Measurements from ENCODE around the gene RELN.

Gene RELN

DNA sequence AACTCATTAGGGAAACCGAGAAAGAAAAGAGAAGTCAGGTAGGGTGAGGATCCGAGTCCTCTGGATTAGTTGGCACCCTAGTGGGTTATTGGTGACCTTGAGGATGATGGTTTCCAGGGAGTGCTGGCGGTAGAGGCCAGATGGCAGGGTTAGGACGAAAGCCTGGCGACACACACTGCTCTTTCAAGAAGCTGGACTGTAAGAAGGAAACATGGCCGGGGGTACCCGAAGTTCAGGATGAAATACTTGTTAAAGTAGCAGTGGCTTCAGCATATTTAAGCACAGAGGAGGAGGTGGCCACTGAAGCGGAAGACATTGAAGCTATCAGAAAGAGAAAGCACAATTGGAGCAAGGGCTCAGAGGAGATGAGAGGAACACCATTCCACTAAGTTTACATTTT is 224.6 kb downstream of the RELN start:
- Mint-ChIP-seq H3K27me3 (no peaks in the 10 kb centered on the region), H3K27ac (no peak overlapping the region), H3K4me3 (no peak overlapping the region), H3K9me3 (no peaks in the 10 kb centered on the region), H3K36me3 (ENCODE audit: low read depth) (no peaks in the 10 kb centered on the region), H3K4me1 (ENCODE audit: low read depth) (no peaks in the 10 kb centered on the region)

- no peaks in the 10 kb centered on the region for H3K4me1 Mint-ChIP-seq (ENCODE audit: low read depth)
- H3K36me3 Mint-ChIP-seq (ENCODE audit: low read depth), result no peaks in the 10 kb centered on the region
- no peaks in the 10 kb centered on the region for H3K27me3 Mint-ChIP-seq
- H3K27ac Mint-ChIP-seq, result no peak overlapping the region
- H3K9me3 Mint-ChIP-seq, result no peaks in the 10 kb centered on the region
- no peak overlapping the region for H3K4me3 Mint-ChIP-seq
These were observed 226.6 kb downstream of the RELN start for GRCh38 chr7:103762877-103763276.

GRCh38 chr7:103762065-103762760 is 227.2 kb downstream of the RELN start:
- Mint-ChIP-seq H3K4me1 (ENCODE audit: low read depth) (no peaks in the 10 kb centered on the region), H3K36me3 (ENCODE audit: low read depth) (no peaks in the 10 kb centered on the region), H3K27me3 (no peaks in the 10 kb centered on the region), H3K9me3 (no peaks in the 10 kb centered on the region), H3K4me3 (no peak overlapping the region), H3K27ac (no peak overlapping the region)

DNA sequence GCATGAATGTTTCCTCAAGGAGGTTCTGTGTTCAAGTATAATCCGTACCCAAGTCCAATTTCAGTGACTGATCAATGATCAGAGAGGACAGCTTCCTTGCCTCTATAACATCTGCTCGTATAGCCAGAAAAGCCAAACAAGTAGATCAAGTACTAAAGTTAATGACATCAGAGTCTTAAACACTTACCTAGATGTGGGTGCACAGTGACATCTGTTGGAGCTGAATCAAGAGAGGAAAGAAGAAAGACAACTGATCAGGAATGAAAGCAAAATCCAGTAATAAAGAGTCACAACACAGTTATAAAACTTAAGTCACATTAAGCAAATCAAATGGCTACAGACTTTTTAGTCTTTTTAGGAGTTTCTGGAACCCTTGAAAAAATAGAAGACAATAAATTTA is 236.5 kb downstream of the RELN start:
- H3K27ac Mint-ChIP-seq, result no peak overlapping the region
- H3K9me3 Mint-ChIP-seq, result no peaks in the 10 kb centered on the region
- no peak overlapping the region for H3K4me3 Mint-ChIP-seq
- H3K36me3 Mint-ChIP-seq (ENCODE audit: low read depth), result no peaks in the 10 kb centered on the region
- peaks cover 9% of the 10 kb centered on the region for H3K27me3 Mint-ChIP-seq
- no peaks in the 10 kb centered on the region for H3K4me1 Mint-ChIP-seq (ENCODE audit: low read depth)

- Mint-ChIP-seq H3K27ac (no peak overlapping the region), H3K9me3 (no peaks in the 10 kb centered on the region), H3K36me3 (ENCODE audit: low read depth) (no peaks in the 10 kb centered on the region), H3K27me3 (peaks cover 9% of the 10 kb centered on the region), H3K4me1 (ENCODE audit: low read depth) (no peaks in the 10 kb centered on the region), H3K4me3 (no peak overlapping the region)
These were observed 238.1 kb downstream of the RELN start for GRCh38 chr7:103751311-103751880.

- H3K4me1 Mint-ChIP-seq (ENCODE audit: low read depth), result no peaks in the 10 kb centered on the region
- H3K4me3 Mint-ChIP-seq, result no peak overlapping the region
- no peaks in the 10 kb centered on the region for H3K36me3 Mint-ChIP-seq (ENCODE audit: low read depth)
- no peak overlapping the region for H3K27ac Mint-ChIP-seq
- H3K27me3 Mint-ChIP-seq, result peaks cover 6% of the 10 kb centered on the region
- no peaks in the 10 kb centered on the region for H3K9me3 Mint-ChIP-seq
These were observed 240.8 kb downstream of the RELN start for GRCh38 chr7:103748680-103749079.

- Mint-ChIP-seq H3K4me1 (ENCODE audit: low read depth) (no peaks in the 10 kb centered on the region), H3K27me3 (peaks cover 6% of the 10 kb centered on the region), H3K36me3 (ENCODE audit: low read depth) (no peaks in the 10 kb centered on the region), H3K4me3 (no peak overlapping the region), H3K27ac (no peak overlapping the region), H3K9me3 (no peaks in the 10 kb centered on the region)
These were observed 254.1 kb downstream of the RELN start for GRCh38 chr7:103735377-103735776.

DNA sequence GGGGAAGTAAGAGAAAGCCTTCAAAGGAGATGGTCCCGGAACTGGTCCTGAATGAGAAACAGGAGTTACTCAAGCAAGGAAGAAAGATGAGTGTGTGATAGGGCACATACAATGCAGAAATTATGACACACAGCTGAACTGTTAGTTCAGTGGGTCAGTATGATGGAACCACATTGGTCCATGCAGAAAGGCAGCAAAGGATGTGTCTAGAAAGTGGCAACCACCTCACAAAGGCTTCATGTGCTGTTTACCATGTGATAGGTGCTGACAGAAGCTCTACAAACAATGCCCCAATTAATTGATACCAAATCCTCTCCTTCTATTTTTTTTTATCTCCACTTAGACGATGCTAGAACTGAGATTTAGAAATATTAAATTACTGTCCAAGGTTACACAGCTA is 258.3 kb downstream of the RELN start:
- H3K27me3 Mint-ChIP-seq, result peaks cover 7% of the 10 kb centered on the region
- no peaks in the 10 kb centered on the region for H3K4me1 Mint-ChIP-seq (ENCODE audit: low read depth)
- H3K9me3 Mint-ChIP-seq, result no peaks in the 10 kb centered on the region
- H3K27ac Mint-ChIP-seq, result no peak overlapping the region
- no peak overlapping the region for H3K4me3 Mint-ChIP-seq
- no peaks in the 10 kb centered on the region for H3K36me3 Mint-ChIP-seq (ENCODE audit: low read depth)

DNA sequence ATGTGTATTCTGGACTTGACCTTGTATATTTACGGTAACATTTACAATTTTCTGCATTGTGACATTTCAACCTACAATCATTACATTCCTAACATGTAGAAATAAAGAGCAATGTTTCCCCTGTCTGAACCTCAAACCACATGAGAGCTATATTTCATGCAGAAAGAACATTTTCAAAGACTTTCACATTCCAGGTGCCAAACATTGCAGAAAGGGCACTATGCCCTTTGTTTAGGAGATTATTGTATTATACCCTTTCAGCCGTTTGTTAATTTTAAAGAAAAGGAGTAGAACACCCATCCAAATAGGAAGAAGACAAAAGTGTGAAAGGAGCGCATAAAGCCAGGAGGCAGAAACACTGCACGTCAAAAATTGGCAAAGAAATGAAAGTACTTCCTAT is 260.4 kb downstream of the RELN start:
- Mint-ChIP-seq H3K4me3 (no peak overlapping the region), H3K4me1 (ENCODE audit: low read depth) (no peaks in the 10 kb centered on the region), H3K36me3 (ENCODE audit: low read depth) (no peaks in the 10 kb centered on the region), H3K27ac (no peak overlapping the region), H3K27me3 (peaks cover 7% of the 10 kb centered on the region), H3K9me3 (no peaks in the 10 kb centered on the region)

GRCh38 chr7:103727982-103728610 is 261.4 kb downstream of the RELN start:
- no peak overlapping the region for H3K4me3 Mint-ChIP-seq
- H3K36me3 Mint-ChIP-seq (ENCODE audit: low read depth), result no peaks in the 10 kb centered on the region
- H3K27ac Mint-ChIP-seq, result no peak overlapping the region
- H3K9me3 Mint-ChIP-seq, result no peaks in the 10 kb centered on the region
- H3K27me3 Mint-ChIP-seq, result peaks cover 7% of the 10 kb centered on the region
- no peaks in the 10 kb centered on the region for H3K4me1 Mint-ChIP-seq (ENCODE audit: low read depth)

DNA sequence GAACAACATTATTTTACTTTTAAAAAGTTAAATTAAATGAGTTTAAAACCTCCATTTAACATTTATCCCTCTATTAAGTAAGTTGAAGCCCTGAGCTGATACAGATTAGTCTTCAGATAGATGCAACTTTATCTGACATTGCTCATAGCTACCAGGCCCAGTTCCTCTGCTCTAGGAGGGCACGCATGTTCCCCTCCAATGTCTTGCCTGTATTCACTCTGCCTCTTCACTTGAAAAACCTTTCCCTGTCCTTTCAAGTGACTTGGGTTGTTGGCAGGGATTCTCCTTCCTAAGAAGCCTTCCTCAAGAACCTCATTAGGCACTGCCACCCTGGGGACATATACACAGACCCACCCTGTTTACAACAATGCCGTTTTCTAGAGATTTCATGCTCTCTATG is 270.4 kb downstream of the RELN start:
- peaks cover 7% of the 10 kb centered on the region for H3K27me3 Mint-ChIP-seq
- no peaks in the 10 kb centered on the region for H3K4me1 Mint-ChIP-seq (ENCODE audit: low read depth)
- H3K9me3 Mint-ChIP-seq, result no peaks in the 10 kb centered on the region
- H3K27ac Mint-ChIP-seq, result no peak overlapping the region
- no peaks in the 10 kb centered on the region for H3K36me3 Mint-ChIP-seq (ENCODE audit: low read depth)
- no peak overlapping the region for H3K4me3 Mint-ChIP-seq

DNA sequence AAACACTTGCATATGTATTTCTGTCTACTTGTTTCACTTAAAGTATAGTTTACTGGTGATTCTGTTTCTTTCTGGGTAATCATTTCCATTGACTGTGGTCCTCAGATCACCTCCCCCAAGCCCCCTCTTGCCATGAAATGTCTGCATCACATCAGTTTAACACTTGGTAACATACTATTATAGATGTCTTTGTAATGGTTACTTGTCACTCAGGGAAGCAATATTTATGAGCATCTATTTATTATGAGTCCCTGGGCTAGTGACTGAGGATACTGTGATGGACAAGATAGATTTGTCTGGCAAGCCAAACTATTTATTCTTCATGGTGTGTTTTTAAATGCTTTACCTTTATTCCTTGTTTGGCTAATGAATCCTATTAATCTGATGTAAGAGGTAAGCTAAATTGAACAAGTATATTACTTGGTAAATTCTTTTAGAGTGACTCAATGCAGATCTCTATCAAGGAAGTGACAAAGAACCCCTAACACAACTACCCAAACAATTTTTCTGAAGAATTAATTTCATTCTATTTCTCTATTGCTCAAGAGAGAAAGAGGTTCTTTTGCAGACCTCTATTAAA is 270.9 kb downstream of the RELN start:
- Mint-ChIP-seq H3K27me3 (peaks cover 7% of the 10 kb centered on the region), H3K4me1 (ENCODE audit: low read depth) (no peaks in the 10 kb centered on the region), H3K9me3 (no peaks in the 10 kb centered on the region), H3K27ac (no peak overlapping the region), H3K4me3 (no peak overlapping the region), H3K36me3 (ENCODE audit: low read depth) (no peaks in the 10 kb centered on the region)

DNA sequence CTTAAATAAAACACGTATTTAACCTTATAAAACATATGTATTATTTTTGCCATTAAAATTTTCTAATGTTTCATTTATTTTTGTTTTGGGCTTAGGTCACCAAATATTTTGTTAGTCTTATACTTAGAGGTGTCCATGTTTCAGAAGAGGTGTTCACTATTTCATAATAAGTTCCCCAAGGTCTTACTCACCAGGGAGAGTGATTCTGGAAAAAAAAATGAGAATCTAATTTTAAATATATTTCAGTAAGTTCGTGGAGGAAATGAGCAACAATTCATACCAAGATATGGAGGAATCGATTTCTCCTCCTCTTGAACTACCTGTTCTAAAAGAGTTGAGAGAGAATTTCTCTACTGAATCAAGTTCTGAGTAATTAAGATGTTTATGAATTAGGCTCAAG is 271.9 kb downstream of the RELN start:
- Mint-ChIP-seq H3K27me3 (peaks cover 7% of the 10 kb centered on the region), H3K27ac (no peak overlapping the region), H3K4me3 (no peak overlapping the region), H3K4me1 (ENCODE audit: low read depth) (no peaks in the 10 kb centered on the region), H3K36me3 (ENCODE audit: low read depth) (no peaks in the 10 kb centered on the region), H3K9me3 (no peaks in the 10 kb centered on the region)

DNA sequence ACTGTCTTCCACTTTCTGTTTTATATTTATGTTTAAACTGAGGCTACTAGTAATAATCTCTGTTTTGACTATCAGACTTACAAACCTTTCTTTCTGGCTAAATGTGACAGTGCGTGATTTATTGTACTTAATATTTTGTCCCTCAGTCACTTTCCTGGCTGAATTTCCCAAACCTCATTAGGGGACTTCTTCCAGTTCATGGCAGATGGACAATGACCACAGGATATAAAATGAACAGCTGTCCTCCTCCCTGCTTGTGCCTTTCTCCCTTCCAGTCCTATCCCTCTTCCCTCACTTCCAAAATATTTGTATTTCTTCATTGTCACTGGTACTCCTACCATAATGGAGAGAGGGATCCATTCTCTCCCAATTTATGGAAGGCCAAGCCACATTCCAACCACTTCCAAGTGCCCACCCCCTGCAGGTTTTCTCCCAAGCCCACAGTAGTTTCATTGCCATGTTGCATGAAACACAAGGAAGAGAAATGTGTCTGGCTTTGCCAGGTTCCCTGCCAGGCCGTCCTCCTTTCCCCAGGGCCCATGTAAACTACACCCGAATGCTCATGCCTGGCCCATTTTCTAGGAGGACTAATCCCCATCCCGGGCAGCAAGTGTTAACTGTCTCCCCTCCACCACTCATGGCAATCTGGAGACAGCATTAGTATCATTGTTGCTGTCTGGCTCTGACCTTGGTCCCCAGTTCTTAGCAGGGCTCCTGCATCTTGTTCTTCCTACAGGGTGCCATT is 273.9 kb downstream of the RELN start:
- H3K36me3 Mint-ChIP-seq (ENCODE audit: low read depth), result no peaks in the 10 kb centered on the region
- H3K4me3 Mint-ChIP-seq, result no peak overlapping the region
- H3K27ac Mint-ChIP-seq, result no peak overlapping the region
- H3K4me1 Mint-ChIP-seq (ENCODE audit: low read depth), result no peaks in the 10 kb centered on the region
- H3K27me3 Mint-ChIP-seq, result peaks cover 7% of the 10 kb centered on the region
- no peaks in the 10 kb centered on the region for H3K9me3 Mint-ChIP-seq

DNA sequence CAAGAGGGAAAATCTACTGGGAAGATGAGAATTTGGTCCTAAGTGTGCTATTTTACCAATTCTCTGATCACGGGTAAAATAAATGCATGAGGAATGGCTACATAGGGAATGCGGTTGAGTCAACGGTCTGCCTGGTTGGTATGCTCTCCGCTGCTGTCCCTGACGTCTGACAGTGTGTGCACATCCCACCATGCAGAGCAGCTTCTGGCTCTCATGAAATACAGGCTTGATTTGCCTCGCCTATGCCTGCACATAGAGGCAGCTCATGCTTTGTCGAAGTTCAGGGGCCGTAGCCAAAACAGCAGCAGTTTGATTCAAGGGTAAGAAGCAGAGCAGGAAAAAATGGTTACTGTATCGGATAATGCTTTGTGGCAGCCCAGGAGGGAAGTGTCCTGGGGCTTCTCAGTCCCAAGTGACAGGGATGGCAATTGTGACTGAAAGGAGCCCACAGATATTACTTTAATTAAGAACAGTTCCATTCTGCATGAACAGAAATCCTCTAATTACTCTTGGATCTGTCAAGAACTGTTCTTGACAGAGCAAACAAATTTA is 275.0 kb downstream of the RELN start:
- Mint-ChIP-seq H3K4me1 (ENCODE audit: low read depth) (no peaks in the 10 kb centered on the region), H3K4me3 (no peak overlapping the region), H3K9me3 (no peaks in the 10 kb centered on the region), H3K36me3 (ENCODE audit: low read depth) (no peaks in the 10 kb centered on the region), H3K27me3 (peaks cover 7% of the 10 kb centered on the region), H3K27ac (no peak overlapping the region)
